ENCODE measurements around the gene LATS2.

DNA sequence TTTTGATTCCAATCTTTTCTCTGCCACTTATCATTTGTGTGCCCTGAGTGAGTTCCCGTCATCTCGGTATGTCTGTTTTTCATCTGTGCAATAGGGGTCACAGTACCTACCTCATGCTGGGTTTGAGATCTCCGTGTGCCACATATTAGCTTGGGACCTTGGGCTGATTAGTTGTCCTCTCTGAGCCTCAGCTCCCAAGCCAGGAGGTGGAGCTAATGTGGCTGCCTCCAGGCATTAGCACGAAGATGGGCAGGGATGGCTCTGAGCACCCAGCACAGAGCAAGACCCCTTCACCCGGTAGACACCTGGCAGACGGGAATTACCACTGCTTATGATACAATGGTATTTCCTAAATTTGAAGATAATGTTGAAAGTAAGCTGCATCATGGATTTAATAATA is 123.1 kb downstream of the LATS2 start:
- TF ChIP-seq, protein P1, sequence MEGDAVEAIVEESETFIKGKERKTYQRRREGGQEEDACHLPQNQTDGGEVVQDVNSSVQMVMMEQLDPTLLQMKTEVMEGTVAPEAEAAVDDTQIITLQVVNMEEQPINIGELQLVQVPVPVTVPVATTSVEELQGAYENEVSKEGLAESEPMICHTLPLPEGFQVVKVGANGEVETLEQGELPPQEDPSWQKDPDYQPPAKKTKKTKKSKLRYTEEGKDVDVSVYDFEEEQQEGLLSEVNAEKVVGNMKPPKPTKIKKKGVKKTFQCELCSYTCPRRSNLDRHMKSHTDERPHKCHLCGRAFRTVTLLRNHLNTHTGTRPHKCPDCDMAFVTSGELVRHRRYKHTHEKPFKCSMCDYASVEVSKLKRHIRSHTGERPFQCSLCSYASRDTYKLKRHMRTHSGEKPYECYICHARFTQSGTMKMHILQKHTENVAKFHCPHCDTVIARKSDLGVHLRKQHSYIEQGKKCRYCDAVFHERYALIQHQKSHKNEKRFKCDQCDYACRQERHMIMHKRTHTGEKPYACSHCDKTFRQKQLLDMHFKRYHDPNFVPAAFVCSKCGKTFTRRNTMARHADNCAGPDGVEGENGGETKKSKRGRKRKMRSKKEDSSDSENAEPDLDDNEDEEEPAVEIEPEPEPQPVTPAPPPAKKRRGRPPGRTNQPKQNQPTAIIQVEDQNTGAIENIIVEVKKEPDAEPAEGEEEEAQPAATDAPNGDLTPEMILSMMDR (IDR thresholded peaks at IDR 0.05; ENCODE audit: borderline replicate concordance, extremely low read depth, low read length, poor library complexity, severe bottlenecking) = no peak
- no peak for TF ChIP-seq EZH2 (IDR thresholded peaks at IDR 0.05; ENCODE audit: borderline replicate concordance, low read depth, low read length, severe bottlenecking)

All from DND-41 (cell line).